ENCODE measurements around the gene CETN2. TPM values are rescaled to one million over a fixed set of nuclear protein-coding genes. Genes with fewer than 3 reads are reported as not detected.
"Not testable (repeated sequence)": the region's sequence is repeated elsewhere in the genome, so short reads cannot be mapped to it uniquely, and the experiment has no call there.

CETN2 gene
- total and polyA plus RNA-seq, 2 experiments from 2014 or later = 51.7 to 74.5 TPM

DNA sequence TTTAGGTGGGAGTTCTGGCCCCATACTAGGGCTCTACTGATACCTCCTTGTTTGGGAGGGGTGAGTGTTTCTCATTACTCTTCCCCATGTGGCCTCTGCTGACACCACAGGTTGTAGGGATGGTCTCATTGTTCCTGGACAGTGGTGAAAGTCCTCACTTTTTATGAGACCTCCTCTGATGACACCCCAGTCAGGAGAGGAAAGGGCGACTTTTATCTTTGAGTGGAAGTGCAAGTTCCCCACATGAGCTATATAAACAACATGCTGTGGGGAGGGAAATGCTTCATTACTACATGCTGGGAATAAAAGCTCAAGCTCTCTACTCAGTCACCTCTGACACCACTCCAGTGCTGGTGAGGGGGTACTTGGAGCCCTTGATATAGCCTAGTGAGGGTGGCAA is 31.6 kb downstream of the CETN2 start:
- TF ChIP-seq EZH2phosphoT487 (IDR thresholded peaks at IDR 0.05; ENCODE audit: insufficient read depth, low read depth) (no peak), EZH2 (IDR thresholded peaks at IDR 0.05; ENCODE audit: insufficient read depth, poor library complexity, severe bottlenecking) (no peak)
- Histone ChIP-seq H3K79me2 (ENCODE audit: insufficient read depth) (no peaks in the 10 kb centered on the region), H3K4me2 (ENCODE audit: unreplicated experiment) (no peak overlapping the region), H2AFZ (no peak overlapping the region), H3F3A (ENCODE audit: insufficient read depth) (no peaks in the 10 kb centered on the region), H3K9me2 (ENCODE audit: insufficient read depth) (no peaks in the 10 kb centered on the region), H3K9ac (no peak overlapping the region), H3K27me3 (replicated peaks; ENCODE audit: insufficient read depth) (no peaks in the 10 kb centered on the region), H3K4me3 (no peak overlapping the region), H3K9me3 (ENCODE audit: low read depth) (no peaks in the 10 kb centered on the region), H3K27ac (no peak overlapping the region), H4K20me1 (ENCODE audit: insufficient read depth) (no peaks in the 10 kb centered on the region), H3K36me3 (ENCODE audit: low read depth) (no peaks in the 10 kb centered on the region), H3K4me1 (ENCODE audit: insufficient read depth) (no peaks in the 10 kb centered on the region)
- 0% methylated on average over 1 of the region's 1 CpG for WGBS, 2 experiments (ENCODE audit: low coverage in 1 of 2, low lambda C conversion rate in 2 of 2, missing lambda C conversion rate in 2 of 2)
- DNase-seq = no peak
- in situ Hi-C loops (cut with MboI) = no loop called here

DNA sequence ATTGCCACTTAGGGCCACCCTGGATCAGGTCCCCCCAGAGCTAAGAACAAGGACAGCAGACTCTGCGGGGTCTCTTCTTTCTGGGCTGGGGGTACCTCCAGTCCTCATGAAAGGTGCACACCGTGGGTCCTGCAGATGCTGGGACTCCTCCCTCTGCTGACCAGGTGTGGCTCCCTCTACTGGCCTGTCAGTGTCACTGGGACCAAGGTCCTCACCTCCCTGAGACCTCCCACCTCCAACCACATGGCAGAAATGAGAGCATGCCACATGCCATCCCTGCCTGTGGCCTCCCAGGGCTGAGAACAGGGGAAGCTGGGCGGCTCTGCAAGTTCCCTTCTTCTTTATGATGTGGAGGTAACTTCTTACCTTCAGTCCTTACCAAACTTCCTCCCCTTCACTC is 43.5 kb downstream of the CETN2 start:
- H3K27ac ChIP-seq; in situ Hi-C loops (cut with MboI); H3K27me3 ChIP-seq (replicated peaks; ENCODE audit: insufficient read depth); H3K79me2 ChIP-seq (ENCODE audit: insufficient read depth); H3K9me3 ChIP-seq (ENCODE audit: low read depth); DNase-seq; H3K4me1 ChIP-seq (ENCODE audit: insufficient read depth); H4K20me1 ChIP-seq (ENCODE audit: insufficient read depth); H2AFZ ChIP-seq; H3K9ac ChIP-seq; H3K9me2 ChIP-seq (ENCODE audit: insufficient read depth); H3K36me3 ChIP-seq (ENCODE audit: low read depth); H3K4me3 ChIP-seq; H3K4me2 ChIP-seq (ENCODE audit: unreplicated experiment); H3F3A ChIP-seq (ENCODE audit: insufficient read depth): not testable (repeated sequence)
- WGBS, 2 experiments (ENCODE audit: low coverage in 1 of 2, low lambda C conversion rate in 2 of 2, missing lambda C conversion rate in 2 of 2) = no CpG with 5 or more reads among the region's 3 CpGs

Other genes starting within 250 kb of the CETN2 start
- not detected in 2 replicates for gene GABRQ, start 192.9 kb downstream of the CETN2 start, total RNA-seq (2014; rRNA removed; shearing (Covaris generic))
- gene GABRQ, start 192.9 kb downstream of the CETN2 start, polyA plus RNA-seq (2016; fragmentation: Nextera tagmentation; extraction: Ambion mirVana) = not detected in 2 replicates
- gene MAGEA3, start 132.0 kb downstream of the CETN2 start, total RNA-seq (2014; rRNA removed; shearing (Covaris generic)) = not detected in 2 replicates
- gene MAGEA3, start 132.0 kb downstream of the CETN2 start, polyA plus RNA-seq (2016; fragmentation: Nextera tagmentation; extraction: Ambion mirVana) = not detected in 2 replicates
- gene CSAG2, start 121.5 kb downstream of the CETN2 start, total RNA-seq (2014; rRNA removed; shearing (Covaris generic)) = not detected in 2 replicates
- gene CSAG2, start 121.5 kb downstream of the CETN2 start, polyA plus RNA-seq (2016; fragmentation: Nextera tagmentation; extraction: Ambion mirVana) = not detected in 2 replicates
- not detected in 2 replicates for gene MAGEA2B, start 116.1 kb downstream of the CETN2 start, total RNA-seq (2014; rRNA removed; shearing (Covaris generic))
- gene MAGEA2B, start 116.1 kb downstream of the CETN2 start, polyA plus RNA-seq (2016; fragmentation: Nextera tagmentation; extraction: Ambion mirVana) = not detected in 2 replicates
- not detected in 2 replicates for gene CSAG1, start 97.0 kb downstream of the CETN2 start, total RNA-seq (2014; rRNA removed; shearing (Covaris generic))
- 0.24 TPM in 1 of 2 replicates, not detected in the other for gene CSAG1, start 97.0 kb downstream of the CETN2 start, polyA plus RNA-seq (2016; fragmentation: Nextera tagmentation; extraction: Ambion mirVana)
- gene MAGEA12, start 97.0 kb downstream of the CETN2 start, total RNA-seq (2014; rRNA removed; shearing (Covaris generic)) = 0.54 TPM in 1 of 2 replicates, not detected in the other
- 0.18 and 0.27 TPM in 2 replicates for gene MAGEA12, start 97.0 kb downstream of the CETN2 start, polyA plus RNA-seq (2016; fragmentation: Nextera tagmentation; extraction: Ambion mirVana)
- gene MAGEA2, start 76.9 kb downstream of the CETN2 start, total RNA-seq (2014; rRNA removed; shearing (Covaris generic)) = not detected in 2 replicates
- not detected in 2 replicates for gene MAGEA2, start 76.9 kb downstream of the CETN2 start, polyA plus RNA-seq (2016; fragmentation: Nextera tagmentation; extraction: Ambion mirVana)
- not detected in 2 replicates for gene CSAG3, start 71.5 kb downstream of the CETN2 start, total RNA-seq (2014; rRNA removed; shearing (Covaris generic))
- not detected in 2 replicates for gene CSAG3, start 71.5 kb downstream of the CETN2 start, polyA plus RNA-seq (2016; fragmentation: Nextera tagmentation; extraction: Ambion mirVana)
- not detected in 2 replicates for gene MAGEA6, start 61.1 kb downstream of the CETN2 start, total RNA-seq (2014; rRNA removed; shearing (Covaris generic))
- not detected in 2 replicates for gene MAGEA6, start 61.1 kb downstream of the CETN2 start, polyA plus RNA-seq (2016; fragmentation: Nextera tagmentation; extraction: Ambion mirVana)
- 8.3 and 11.2 TPM in 2 replicates for gene NSDHL, start 306 bp upstream of the CETN2 start, total RNA-seq (2014; rRNA removed; shearing (Covaris generic))
- 24.0 and 25.2 TPM in 2 replicates for gene NSDHL, start 306 bp upstream of the CETN2 start, polyA plus RNA-seq (2016; fragmentation: Nextera tagmentation; extraction: Ambion mirVana)
- 4.5 and 7.2 TPM in 2 replicates for gene ZNF185, start 67.3 kb upstream of the CETN2 start, total RNA-seq (2014; rRNA removed; shearing (Covaris generic))
- 3.7 and 4.0 TPM in 2 replicates for gene ZNF185, start 67.3 kb upstream of the CETN2 start, polyA plus RNA-seq (2016; fragmentation: Nextera tagmentation; extraction: Ambion mirVana)
- gene PNMA5, start 163.4 kb upstream of the CETN2 start, total RNA-seq (2014; rRNA removed; shearing (Covaris generic)) = not detected in 2 replicates
- gene PNMA5, start 163.4 kb upstream of the CETN2 start, polyA plus RNA-seq (2016; fragmentation: Nextera tagmentation; extraction: Ambion mirVana) = not detected in 2 replicates
- not detected in 2 replicates for gene PNMA3, start 225.7 kb upstream of the CETN2 start, total RNA-seq (2014; rRNA removed; shearing (Covaris generic))
- gene PNMA3, start 225.7 kb upstream of the CETN2 start, polyA plus RNA-seq (2016; fragmentation: Nextera tagmentation; extraction: Ambion mirVana) = not detected in 2 replicates
- gene PNMA6A, start 241.7 kb upstream of the CETN2 start, total RNA-seq (2014; rRNA removed; shearing (Covaris generic)) = 0.22 and 1.1 TPM in 2 replicates
- gene PNMA6A, start 241.7 kb upstream of the CETN2 start, polyA plus RNA-seq (2016; fragmentation: Nextera tagmentation; extraction: Ambion mirVana) = 0.19 TPM in 1 of 2 replicates, not detected in the other

All from GM23248 (cell line).